COLO829 (cell line): ENCODE measurements around the gene PCDHB14.
A peak's percentile ranks its signal among the peaks of the same experiment; 100 is the strongest.
"Not testable (repeated sequence)": the region's sequence is repeated elsewhere in the genome, so short reads cannot be mapped to it uniquely, and the experiment has no call there.

Source experiments
- DNase-seq: peaks from one replicate; pipeline ENCODE4 v3.0.0; 2012; ENCODE audit warnings: low spot score

The PCDHB14 gene

GRCh38 chr5:141223112-141223783, at the start of gene PCDHB14:
Gene PCDHB14, plus strand, starts transcription at chr5:141223343. Its CDS starts 163 bp downstream, at chr5:141223506.
- DNase-seq: peak; percentile 23

DNA sequence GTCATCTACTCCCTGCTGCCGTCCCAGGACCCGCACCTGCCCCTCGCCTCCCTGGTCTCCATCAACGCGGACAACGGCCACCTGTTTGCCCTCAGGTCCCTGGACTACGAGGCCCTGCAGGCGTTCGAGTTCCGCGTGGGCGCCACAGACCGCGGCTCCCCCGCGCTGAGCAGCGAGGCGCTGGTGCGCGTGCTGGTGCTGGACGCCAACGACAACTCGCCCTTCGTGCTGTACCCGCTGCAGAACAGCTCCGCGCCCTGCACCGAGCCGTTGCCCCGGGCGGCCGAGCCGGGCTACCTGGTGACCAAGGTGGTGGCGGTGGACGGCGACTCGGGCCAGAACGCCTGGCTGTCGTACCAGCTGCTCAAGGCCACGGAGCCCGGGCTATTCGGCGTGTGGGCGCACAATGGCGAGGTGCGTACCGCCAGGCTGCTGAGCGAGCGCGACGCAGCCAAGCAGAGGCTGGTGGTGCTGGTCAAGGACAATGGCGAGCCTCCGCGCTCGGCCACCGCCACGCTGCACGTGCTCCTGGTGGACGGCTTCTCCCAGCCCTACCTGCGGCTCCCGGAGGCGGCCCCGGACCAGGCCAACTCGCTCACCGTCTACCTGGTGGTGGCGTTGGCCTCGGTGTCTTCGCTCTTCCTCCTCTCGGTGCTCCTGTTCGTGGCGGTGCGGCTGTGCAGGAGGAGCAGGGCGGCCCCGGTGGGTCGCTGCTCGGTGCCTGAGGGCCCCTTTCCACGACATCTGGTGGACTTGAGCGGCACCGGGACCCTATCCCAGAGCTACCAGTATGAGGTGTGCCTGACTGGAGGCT, 48.6 kb upstream of the PCDHB14 start:
- not testable (repeated sequence) for DNase-seq

- no peak for DNase-seq
These were observed 47.2 kb upstream of the PCDHB14 start for GRCh38 chr5:141175933-141176332.

- not testable (repeated sequence) for DNase-seq
These were observed 45.5 kb upstream of the PCDHB14 start, which contains the start of gene PCDHB8 for GRCh38 chr5:141177577-141178191. Gene PCDHB8, plus strand, starts transcription at chr5:141177790. Its CDS starts 245 bp downstream, at chr5:141178035.

GRCh38 chr5:141179371-141179770, 43.8 kb upstream of the PCDHB14 start:
- not testable (repeated sequence) for DNase-seq

GRCh38 chr5:141179876-141180275, 43.3 kb upstream of the PCDHB14 start:
- not testable (repeated sequence) for DNase-seq

- no peak for DNase-seq
These were observed 42.8 kb upstream of the PCDHB14 start for GRCh38 chr5:141180313-141180712.

DNA sequence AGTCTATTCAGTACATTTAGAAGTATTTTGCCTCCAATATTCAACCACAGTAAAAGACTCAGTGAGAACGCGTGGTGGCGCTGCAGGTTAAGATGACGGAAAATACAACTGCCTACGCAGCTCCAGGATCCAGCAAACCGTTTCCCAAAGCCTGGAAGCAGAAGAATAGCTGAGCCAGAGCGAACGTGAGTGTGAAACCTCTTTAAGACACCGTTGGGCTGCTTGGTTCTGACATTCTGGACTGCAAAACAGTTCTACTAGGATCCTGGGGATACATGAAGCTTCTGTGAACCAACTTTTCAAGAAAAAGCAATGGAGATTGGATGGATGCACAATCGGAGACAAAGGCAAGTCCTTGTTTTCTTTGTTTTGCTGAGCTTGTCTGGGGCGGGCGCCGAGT, 40.9 kb upstream of the PCDHB14 start, which contains the start of gene PCDHB16:
TSS of gene PCDHB16 (plus strand) at position 140 of the 400 bp plus-strand sequence. CDS start at position 313, 173 bp downstream.
- DNase-seq: peak; percentile 55

DNA sequence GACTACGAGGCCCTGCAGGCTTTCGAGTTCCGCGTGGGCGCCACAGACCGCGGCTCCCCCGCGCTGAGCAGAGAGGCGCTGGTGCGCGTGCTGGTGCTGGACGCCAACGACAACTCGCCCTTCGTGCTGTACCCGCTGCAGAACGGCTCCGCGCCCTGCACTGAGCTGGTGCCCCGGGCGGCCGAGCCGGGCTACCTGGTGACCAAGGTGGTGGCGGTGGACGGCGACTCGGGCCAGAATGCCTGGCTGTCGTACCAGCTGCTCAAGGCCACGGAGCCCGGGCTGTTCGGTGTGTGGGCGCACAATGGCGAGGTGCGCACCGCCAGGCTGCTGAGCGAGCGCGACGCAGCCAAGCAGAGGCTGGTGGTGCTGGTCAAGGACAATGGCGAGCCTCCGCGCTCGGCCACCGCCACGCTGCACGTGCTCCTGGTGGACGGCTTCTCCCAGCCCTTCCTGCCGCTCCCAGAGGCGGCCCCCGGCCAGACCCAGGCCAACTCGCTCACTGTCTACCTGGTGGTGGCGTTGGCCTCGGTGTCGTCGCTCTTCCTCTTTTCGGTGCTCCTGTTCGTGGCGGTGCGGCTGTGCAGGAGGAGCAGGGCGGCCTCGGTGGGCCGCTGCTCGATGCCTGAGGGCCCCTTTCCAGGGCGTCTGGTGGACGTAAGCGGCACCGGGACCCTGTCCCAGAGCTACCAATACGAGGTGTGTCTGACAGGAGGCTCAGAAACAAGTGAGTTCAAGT, 38.9 kb upstream of the PCDHB14 start:
- not testable (repeated sequence) for DNase-seq

GRCh38 chr5:141186897-141187512, 36.1 kb upstream of the PCDHB14 start, which contains the start of gene PCDHB9:
Gene PCDHB9, plus strand, starts transcription at chr5:141187161. Its CDS starts 158 bp downstream, at chr5:141187319.
- peak; percentile 34 for DNase-seq

- not testable (repeated sequence) for DNase-seq
These were observed 34.5 kb upstream of the PCDHB14 start for GRCh38 chr5:141188682-141189081.

DNA sequence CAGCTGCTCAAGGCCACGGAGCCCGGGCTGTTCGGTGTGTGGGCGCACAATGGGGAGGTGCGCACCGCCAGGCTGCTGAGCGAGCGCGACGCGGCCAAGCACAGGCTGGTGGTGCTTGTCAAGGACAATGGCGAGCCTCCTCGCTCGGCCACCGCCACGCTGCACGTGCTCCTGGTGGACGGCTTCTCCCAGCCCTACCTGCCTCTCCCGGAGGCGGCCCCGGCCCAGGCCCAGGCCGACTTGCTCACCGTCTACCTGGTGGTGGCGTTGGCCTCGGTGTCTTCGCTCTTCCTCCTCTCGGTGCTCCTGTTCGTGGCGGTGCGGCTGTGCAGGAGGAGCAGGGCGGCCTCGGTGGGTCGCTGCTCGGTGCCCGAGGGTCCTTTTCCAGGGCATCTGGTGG, 34.0 kb upstream of the PCDHB14 start:
- not testable (repeated sequence) for DNase-seq

GRCh38 chr5:141192110-141192725, 30.9 kb upstream of the PCDHB14 start, which contains the start of gene PCDHB10:
Gene PCDHB10, plus strand, starts transcription at chr5:141192353. Its CDS starts 200 bp downstream, at chr5:141192553.
- DNase-seq: peak; percentile 47

DNA sequence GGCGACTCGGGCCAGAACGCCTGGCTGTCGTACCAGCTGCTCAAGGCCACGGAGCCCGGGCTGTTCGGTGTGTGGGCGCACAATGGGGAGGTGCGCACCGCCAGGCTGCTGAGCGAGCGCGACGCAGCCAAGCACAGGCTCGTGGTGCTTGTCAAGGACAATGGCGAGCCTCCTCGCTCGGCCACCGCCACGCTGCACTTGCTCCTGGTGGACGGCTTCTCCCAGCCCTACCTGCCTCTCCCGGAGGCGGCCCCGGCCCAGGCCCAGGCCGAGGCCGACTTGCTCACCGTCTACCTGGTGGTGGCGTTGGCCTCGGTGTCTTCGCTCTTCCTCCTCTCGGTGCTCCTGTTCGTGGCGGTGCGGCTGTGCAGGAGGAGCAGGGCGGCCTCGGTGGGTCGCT, 28.8 kb upstream of the PCDHB14 start:
- not testable (repeated sequence) for DNase-seq

DNA sequence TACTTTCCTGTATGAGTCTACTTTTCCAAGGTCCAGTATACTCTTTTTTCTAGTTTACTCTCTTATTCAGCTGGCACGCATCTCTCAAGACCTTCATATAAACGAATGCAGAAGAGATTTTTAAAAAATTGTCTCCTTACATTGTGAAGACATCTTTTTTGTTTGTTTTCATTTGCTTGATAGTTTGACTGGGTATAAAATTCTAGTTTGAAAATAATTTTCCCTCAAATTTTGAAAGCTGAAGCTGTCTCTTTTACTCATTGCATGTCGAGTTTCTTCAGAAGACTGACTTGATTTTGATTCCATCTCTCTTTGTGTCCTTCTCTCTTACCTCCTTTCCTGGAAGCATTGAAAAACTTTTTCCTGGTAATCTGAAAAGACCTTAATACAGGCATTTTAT, 26.8 kb upstream of the PCDHB14 start:
- no peak for DNase-seq

DNA sequence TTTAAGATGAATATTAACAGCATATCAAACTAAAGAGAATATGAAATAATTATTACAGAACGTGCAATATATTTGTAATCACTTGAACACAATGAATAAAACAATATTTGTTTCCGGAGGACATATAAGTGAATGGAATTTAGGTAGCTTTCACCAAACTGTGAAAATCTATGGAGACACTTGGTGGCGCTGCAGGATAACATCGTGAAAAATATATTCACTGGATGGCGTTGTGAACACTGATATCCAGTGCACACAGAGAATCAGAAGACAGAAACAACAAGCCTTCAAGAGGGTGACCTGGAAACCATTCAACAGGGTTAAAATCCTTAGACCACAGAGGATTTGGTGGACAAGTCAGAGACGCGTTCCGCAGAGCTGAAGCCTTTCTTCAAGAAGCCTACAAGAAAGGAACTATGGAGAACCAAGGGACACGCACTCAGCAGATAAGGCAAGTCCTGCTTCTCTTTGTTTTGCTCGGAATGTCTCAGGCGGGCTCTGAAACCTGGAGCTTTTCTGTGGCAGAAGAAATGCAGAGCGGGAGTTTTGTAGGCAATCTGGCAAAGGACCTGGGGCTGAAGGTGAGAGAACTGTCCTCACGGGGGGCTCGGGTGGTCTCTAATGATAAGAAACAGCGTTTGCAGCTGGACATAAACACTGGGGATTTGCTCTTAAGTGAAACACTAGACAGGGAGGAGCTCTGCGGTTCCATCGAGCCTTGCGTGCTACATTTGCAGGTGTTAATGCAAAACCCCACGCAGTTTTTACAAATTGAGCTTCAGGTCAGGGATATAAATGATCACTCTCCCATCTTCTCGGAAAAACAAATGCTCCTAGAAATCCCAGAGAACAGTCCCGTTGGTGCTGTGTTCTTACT, 23.5 kb upstream of the PCDHB14 start, which contains the start of gene PCDHB11:
TSS of gene PCDHB11 (plus strand) at position 269 of the 877 bp plus-strand sequence. CDS start at position 417, 148 bp downstream.
- peak; percentile 43 for DNase-seq

- DNase-seq: not testable (repeated sequence)
These were observed 22.0 kb upstream of the PCDHB14 start for GRCh38 chr5:141201126-141201525.

- not testable (repeated sequence) for DNase-seq
These were observed 21.5 kb upstream of the PCDHB14 start for GRCh38 chr5:141201646-141202045.

GRCh38 chr5:141208478-141208877, 14.7 kb upstream of the PCDHB14 start, which contains the start of gene PCDHB12:
Gene PCDHB12, plus strand, starts transcription at chr5:141208719. Its CDS starts 189 bp downstream, at chr5:141208908.
- peak; percentile 31 for DNase-seq
